GM21381 (cell line): ENCODE measurements around the gene PTPRT.

Source experiments
- ATAC-seq: cut with Tn5 transposase; IDR thresholded peaks from one replicate; pipeline ENCODE4 v1.9.1; 2021; ENCODE audit warnings: mild to moderate bottlenecking, moderate library complexity; ENCODE audit not compliant: unreplicated experiment

Gene PTPRT

DNA sequence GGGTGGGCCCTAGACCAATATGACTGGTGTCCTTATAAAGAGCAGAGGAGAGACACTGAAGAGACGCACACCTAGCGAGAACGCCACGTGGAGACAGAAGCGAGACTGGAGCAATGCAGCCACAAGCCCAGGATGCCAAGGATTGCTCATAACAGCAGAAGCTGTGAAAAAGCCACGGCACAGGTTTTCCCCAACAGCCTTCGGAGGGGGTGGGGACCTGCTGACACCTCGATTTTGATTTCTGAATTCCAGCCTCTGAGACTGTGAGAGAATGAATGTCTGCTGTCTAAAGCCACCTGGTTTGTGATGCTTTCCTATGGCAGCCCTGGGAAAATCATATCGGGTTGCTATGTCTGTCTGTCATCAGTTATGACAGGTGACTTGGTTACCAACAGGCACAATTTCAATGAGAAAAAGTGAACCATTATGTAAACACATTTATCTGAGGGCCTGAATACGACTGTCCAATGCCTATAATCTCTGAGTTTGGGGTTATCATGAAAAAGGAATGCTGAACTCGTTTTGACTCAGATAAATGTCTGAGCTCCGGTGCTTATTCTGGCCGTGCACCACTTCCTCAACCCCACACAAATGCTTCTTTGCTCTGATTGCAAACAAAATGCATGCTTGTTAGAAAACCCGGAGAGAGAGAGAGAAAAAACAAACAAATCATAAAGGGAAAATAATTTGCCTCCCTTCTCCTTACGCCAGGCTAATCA is 769.7 kb downstream of the PTPRT start:
- ATAC-seq, result no peak

GRCh38 chr20:42406826-42407225 is 782.9 kb downstream of the PTPRT start:
- ATAC-seq, result no peak

DNA sequence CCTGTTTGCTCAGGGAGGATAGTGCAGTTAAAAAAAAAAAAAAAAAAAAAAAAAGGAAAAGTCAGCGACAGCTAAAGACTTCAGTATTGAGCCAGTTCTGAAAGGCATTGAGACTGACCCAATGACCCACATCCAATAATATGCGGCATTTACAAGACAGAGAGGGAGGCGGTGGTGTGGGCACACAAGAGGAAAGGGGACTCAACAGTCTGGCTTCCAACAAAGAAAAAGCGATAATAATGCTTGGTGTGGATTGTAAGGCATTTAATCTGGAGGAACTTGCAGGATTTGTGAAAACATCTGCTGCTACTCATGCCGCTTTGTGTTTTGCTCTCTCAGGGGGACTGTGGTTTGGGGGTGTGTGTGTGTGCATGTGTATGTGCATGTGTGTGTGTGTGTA is 787.3 kb downstream of the PTPRT start:
- ATAC-seq, result no peak

DNA sequence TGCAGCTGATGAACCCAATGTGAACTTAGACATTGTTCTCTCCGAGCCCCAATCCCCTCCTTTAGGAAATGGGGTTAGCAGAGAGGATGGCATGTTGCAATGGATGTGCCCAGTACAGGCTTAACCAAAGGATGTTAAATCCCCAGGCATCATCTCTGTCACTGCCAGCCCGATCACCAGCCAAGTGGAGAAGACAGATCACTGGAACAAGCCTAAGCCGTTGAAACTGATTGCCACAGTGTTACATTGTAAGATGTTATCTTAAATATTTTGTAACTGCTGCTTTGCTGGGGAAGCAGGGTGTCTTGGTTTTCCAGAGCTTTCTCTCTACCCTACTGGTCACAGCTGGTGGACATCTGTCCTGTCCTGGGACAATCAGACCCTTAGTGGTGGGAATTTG is 788.1 kb downstream of the PTPRT start:
- no peak for ATAC-seq

GRCh38 chr20:42399802-42400201 is 789.9 kb downstream of the PTPRT start:
- ATAC-seq, result no peak

- ATAC-seq, result no peak
These were observed 797.3 kb downstream of the PTPRT start for GRCh38 chr20:42392442-42392841.

DNA sequence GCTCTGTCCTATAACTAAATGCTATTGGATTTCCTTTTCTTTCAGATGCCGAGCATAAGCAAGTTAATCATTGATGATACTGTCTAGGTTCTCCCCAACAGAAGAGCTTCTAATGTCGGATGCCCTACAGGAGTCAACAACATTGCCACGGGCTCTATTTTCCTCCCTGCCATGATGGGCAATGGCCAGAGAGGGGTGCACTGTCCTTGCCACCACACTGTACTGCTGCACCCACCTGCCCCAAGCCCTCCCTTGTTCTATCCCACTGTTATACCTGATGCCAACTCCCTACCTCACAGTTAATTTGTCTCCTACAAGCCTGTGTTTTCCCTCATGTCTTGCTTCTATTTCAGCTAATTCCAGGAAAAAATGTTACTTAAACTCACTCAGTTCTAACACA is 797.9 kb downstream of the PTPRT start:
- no peak for ATAC-seq

- ATAC-seq, result no peak
These were observed 809.4 kb downstream of the PTPRT start for GRCh38 chr20:42380287-42380686.

- ATAC-seq, result no peak
These were observed 810.3 kb downstream of the PTPRT start for GRCh38 chr20:42379385-42379784.

GRCh38 chr20:42378826-42379225 is 810.9 kb downstream of the PTPRT start:
- ATAC-seq, result no peak

DNA sequence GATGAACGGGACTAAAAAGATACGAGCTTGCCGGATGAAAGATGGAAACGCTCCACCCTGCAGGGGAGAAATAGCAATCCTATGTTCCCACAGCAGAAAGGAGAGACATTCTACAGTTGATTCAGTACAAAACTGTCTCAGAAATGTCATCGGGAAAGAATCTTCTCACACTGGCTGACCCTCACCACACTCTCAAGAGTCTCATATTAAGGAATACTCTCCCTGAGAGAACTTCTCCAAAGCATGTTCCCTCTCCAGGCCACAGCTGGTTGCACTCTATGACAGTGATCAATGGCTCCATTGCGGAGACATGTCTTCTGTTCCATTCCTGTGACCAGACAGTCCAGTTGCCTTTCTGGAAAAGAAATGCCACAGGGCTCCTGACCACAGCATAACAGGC is 813.6 kb downstream of the PTPRT start:
- no peak for ATAC-seq

DNA sequence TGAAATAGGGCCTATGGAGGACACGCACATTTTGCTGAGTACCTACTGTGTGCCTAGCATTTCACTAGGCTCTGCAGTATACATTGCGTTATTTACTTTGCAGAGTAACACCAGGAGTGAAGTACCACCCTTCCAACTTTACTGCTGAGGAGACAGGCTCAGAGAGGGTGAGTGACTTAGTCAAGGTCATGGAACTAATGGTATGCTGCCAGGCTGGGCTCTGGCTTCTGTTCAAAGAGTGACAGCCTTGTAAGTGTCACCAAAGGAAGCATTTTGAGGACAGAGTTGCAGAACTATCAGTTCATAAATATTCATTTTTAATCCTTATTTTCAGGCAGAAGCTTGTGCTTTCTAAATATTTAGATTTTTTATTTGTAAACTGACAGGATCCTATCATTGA is 816.7 kb downstream of the PTPRT start:
- ATAC-seq, result no peak

DNA sequence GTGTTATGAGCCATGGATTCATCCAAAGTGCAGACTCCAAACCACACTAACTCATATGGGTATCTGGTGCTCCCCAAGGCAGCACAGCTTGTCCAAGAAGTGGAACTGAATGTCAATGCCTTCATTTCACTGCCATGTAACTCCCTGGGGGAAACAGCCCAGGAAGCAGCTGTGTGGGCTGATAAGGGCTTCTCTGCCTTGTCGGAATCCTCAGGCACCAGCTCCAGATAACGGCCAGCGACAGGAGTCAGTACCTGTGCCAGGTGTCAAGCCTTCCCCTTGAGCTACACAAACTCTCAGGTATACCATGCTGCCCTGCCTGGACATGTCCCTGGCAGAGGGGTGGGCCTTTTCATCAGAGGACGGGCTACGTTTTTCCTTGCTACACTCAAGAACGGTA is 819.6 kb downstream of the PTPRT start:
- ATAC-seq, result no peak

GRCh38 chr20:42368910-42369309 is 820.8 kb downstream of the PTPRT start:
- no peak for ATAC-seq

- ATAC-seq, result no peak
These were observed 823.1 kb downstream of the PTPRT start for GRCh38 chr20:42366626-42367025.

DNA sequence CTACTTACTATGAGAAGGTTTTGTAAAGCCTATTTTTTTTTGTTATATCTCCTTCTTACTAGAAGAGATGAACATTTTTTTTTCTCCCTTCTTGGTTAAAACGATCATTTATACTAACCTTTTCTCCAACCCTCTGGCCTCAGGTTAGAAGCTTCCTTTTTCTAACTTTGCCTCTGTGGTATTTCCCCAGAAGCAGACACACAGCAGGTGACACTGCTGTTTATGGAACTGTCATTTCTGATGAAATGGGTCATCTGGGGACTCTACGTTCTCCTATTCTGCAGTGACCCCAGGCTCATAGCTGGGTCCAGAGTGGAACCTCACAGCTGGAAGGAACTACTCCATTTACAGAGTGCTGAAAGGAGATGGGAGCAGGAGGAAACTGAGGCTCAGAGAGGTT is 825.3 kb downstream of the PTPRT start:
- no peak for ATAC-seq

- ATAC-seq, result no peak
These were observed 828.2 kb downstream of the PTPRT start for GRCh38 chr20:42361402-42361970.

DNA sequence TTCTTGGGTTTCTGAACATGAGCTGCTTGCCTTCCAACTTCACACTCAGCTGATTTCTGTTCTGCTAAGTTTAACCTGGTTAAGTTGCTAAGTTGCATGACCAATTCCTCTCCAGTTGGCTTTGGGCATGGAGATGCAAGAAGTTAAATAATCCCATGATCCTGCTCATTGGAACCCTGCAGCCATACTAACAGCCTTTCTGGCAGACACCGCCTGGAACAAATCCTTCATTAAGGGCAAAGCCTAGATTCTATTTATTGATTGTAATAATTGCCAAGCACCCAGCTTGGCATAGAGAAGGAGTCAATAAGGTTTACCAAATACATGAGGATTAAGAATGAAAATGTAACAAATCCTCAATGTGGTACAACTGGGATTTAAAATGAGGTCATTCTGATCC is 829.1 kb downstream of the PTPRT start:
- ATAC-seq, result no peak

- no peak for ATAC-seq
These were observed 830.1 kb downstream of the PTPRT start for GRCh38 chr20:42359617-42360016.

DNA sequence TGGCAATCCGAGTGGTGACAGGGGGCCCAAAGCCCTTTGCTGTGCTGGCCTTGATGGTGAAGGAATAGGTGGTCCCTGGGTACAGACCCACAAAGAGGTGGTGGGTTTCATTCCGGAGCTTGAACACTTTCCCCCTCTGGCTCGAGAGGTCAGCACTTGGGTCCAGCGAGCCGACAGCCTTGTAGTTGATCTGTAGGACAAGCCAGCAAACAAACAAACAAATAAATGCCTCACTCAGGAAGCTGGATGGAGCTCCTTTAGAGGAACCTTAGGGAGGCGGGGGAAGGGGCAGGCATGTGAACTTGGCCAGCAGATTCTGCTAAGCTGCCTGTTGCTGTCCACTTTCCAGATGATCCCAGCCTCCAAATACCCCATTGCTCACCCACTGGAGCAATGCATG is 837.6 kb downstream of the PTPRT start:
- ATAC-seq, result no peak

DNA sequence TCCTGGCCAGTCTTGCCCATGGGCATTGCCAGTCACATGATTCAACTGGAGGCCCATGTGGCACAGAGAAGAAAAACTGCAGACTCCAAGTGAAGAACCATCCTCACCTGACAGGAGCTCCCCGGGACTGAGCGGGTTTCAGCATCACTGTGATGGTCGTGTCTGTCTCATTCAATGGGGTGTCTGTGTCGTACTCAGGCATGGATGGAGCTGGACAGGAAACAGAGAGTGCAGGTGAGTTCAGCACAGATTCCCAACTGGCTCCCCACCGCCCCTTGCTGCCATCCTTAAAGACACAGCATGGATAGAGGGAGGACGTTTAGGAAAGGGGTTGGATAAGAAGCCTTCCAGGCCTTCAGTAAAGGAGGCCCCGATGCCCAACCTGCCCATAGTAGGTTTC is 839.2 kb downstream of the PTPRT start:
- no peak for ATAC-seq

DNA sequence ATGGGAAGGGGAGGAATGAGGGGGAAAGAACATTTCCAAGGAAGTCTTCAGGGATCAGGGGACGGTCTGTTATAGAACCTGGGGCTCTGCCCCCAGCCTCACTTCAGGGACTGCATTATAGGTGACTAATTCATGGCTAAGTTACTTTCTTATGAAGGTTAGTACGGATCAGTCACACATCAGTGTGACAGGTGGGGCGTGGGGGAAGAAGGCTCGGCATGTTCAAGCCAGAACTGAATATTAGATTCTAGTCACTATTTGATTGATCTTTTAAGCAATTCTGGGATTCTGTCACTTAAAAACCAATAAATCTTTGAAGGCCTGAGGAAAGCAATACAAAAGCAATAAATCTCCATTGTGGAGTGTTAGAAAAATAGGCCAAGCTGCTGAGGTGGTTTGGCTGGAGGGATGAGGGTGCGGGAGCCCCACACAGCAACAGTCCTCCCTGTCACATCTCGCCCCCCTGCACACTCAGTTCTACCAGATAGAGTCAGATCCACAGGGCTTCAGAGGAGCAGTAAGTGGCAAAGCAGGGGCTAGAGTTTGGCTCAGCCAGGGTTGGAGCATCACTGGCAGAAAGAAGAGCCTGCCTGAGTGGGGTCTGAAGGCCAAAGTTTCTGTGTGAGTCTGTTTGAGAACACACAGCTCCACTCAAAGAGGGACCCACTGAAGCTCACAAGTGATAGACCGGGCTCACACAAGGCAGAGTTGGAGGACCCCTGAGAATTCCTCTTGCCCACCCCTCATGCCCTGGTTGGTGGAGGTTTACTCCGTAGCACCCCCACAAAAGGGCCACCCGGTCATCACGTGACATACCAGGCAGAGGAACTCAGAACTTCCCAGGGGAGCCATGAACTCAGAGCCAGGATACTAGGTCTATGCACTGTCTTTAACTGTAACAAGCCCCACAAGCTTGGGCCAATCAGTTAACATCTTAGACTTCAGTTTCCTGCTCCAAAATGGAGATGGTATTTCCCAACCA is 843.2 kb downstream of the PTPRT start:
- ATAC-seq, result no peak
